Hematopoietic multipotent progenitor cell treated with erythropoietin and hydrocortisone succinate and interleukin-3 and kit ligand, for 6 days (in vitro differentiated cells): Measurements from ENCODE around the gene TSEN54.

Experiments used
- DNase-seq: peaks from one replicate; pipeline ENCODE4 v3.0.0-alpha.2; 2015

The TSEN54 gene

GRCh38 chr17:75521951-75522727 lies 5.8 kb downstream of the TSEN54 start:
- no peak for DNase-seq

- DNase-seq, result no peak
These were observed 7.3 kb downstream of the TSEN54 start for GRCh38 chr17:75523647-75524046.

- DNase-seq, result no peak
These were observed 8.1 kb downstream of the TSEN54 start for GRCh38 chr17:75524269-75524969.

GRCh38 chr17:75524970-75525805 lies 8.9 kb downstream of the TSEN54 start, which contains the start of gene LLGL2:
Gene LLGL2 (plus strand): TSS chr17:75525697. CDS start chr17:75543427, 17,730 bp downstream.
- peak; percentile 89 for DNase-seq

- DNase-seq, result no peak
These were observed 9.7 kb downstream of the TSEN54 start for GRCh38 chr17:75525806-75526554.

GRCh38 chr17:75526555-75527270 lies 10.4 kb downstream of the TSEN54 start:
- no peak for DNase-seq

GRCh38 chr17:75530837-75531720 lies 14.8 kb downstream of the TSEN54 start:
- no peak for DNase-seq

- DNase-seq, result no peak
These were observed 15.4 kb downstream of the TSEN54 start for GRCh38 chr17:75531721-75532072.

GRCh38 chr17:75535119-75535537 lies 18.8 kb downstream of the TSEN54 start:
- peak; percentile 89 for DNase-seq

GRCh38 chr17:75535871-75536270 lies 19.5 kb downstream of the TSEN54 start:
- DNase-seq, result no peak

GRCh38 chr17:75536366-75536765 lies 20.0 kb downstream of the TSEN54 start:
- DNase-seq, result no peak

- DNase-seq, result no peak
These were observed 23.8 kb downstream of the TSEN54 start for GRCh38 chr17:75539967-75540729.

- DNase-seq, result no peak
These were observed 24.7 kb downstream of the TSEN54 start for GRCh38 chr17:75540923-75541503.

GRCh38 chr17:75542229-75542628 lies 25.9 kb downstream of the TSEN54 start:
- DNase-seq, result no peak

GRCh38 chr17:75542728-75543336 lies 26.5 kb downstream of the TSEN54 start:
- no peak for DNase-seq

GRCh38 chr17:75544250-75544649 lies 27.9 kb downstream of the TSEN54 start:
- DNase-seq, result no peak

GRCh38 chr17:75546181-75546580 lies 29.9 kb downstream of the TSEN54 start:
- no peak for DNase-seq

GRCh38 chr17:75547091-75547490 lies 30.8 kb downstream of the TSEN54 start:
- DNase-seq, result no peak

GRCh38 chr17:75548813-75549212 lies 32.5 kb downstream of the TSEN54 start:
- DNase-seq, result no peak
